ENCODE measurements around the gene RSRC1. TPM values are rescaled to one million over a fixed set of nuclear protein-coding genes. Genes with fewer than 3 reads are reported as not detected.
"Not testable (repeated sequence)": the region's sequence is repeated elsewhere in the genome, so short reads cannot be mapped to it uniquely, and the experiment has no call there.

RSRC1 gene
- total RNA-seq, 1 experiment from 2014 or later: 60.3 TPM

DNA sequence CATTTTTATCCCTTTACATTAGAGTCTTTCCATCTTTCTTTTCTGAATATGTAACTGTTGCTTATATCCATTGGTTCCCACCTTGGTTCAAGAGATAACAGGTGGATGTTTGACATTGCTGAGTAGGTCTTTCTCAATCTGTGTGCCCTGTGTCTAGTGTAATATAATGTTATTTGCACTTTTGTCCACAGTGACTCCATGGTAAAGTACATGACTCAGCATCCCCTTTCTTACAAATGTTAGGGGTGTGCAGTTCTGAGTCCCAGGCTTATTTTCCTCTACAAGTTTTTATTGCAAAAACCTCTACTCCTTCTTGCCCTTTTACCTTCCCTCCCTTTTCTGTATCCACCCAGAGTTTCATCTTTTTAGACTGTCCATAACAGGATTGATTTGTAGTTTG lies 116.5 kb downstream of the RSRC1 start:
- no peaks in the 10 kb centered on the region for H3K27me3 ChIP-seq (ENCODE audit: insufficient read depth, low read depth)
- no peak for TF ChIP-seq CTCF (conservative IDR thresholded peaks at IDR 0.05)
- no peak for TF ChIP-seq EZH2 (IDR thresholded peaks at IDR 0.05; ENCODE audit: low read depth)
- no peaks in the 10 kb centered on the region for H3K9me3 ChIP-seq (ENCODE audit: insufficient read depth, low read depth)
- H3K79me2 ChIP-seq (ENCODE audit: low read depth): no peaks in the 10 kb centered on the region
- H3K4me2 ChIP-seq: no peak overlapping the region
- no peak overlapping the region for H3K27ac ChIP-seq
- no peak overlapping the region for H2AFZ ChIP-seq
- no TSS peak for BruUV-seq (replicated peaks)
- ChIA-PET POLR2A (ENCODE audit: unreplicated experiment) (no interaction called here), CTCF (no interaction called here)
- no peaks in the 10 kb centered on the region for H3K9me2 ChIP-seq (ENCODE audit: insufficient read depth)
- H3K4me1 ChIP-seq (replicated peaks; ENCODE audit: insufficient read depth): no peaks in the 10 kb centered on the region
- no peaks in the 10 kb centered on the region for H4K20me1 ChIP-seq (ENCODE audit: insufficient read depth)
- no peak for DNase-seq
- H3K36me3 ChIP-seq (ENCODE audit: low read depth): no peaks in the 10 kb centered on the region
- intact Hi-C loops (cut with micrococcal nuclease; ENCODE audit: unreplicated experiment): no loop called here
- no peak overlapping the region for H3K4me3 ChIP-seq
- H3F3A ChIP-seq (ENCODE audit: insufficient read depth, low read depth): peaks cover 6% of the 10 kb centered on the region

DNA sequence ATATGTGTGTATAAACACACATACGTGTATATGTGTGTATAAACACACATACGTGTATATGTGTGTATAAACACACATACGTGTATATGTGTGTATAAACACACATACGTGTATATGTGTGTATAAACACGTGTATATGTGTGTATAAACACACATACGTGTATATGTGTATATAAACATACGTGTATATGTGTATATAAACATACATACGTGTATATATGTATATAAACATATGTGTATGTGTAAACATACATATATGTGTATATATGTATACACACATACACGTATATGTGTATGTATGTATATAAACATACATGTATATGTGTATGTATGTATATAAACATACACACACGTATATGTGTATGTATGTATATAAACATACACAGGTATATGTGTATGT lies 119.1 kb downstream of the RSRC1 start:
- H3K27ac ChIP-seq; H3K36me3 ChIP-seq (ENCODE audit: low read depth); H3F3A ChIP-seq (ENCODE audit: insufficient read depth, low read depth); H4K20me1 ChIP-seq (ENCODE audit: insufficient read depth); BruUV-seq (replicated peaks); H3K79me2 ChIP-seq (ENCODE audit: low read depth); DNase-seq; intact Hi-C loops (cut with micrococcal nuclease; ENCODE audit: unreplicated experiment); POLR2A ChIA-PET (ENCODE audit: unreplicated experiment); H3K4me2 ChIP-seq; CTCF ChIA-PET; H3K9me3 ChIP-seq (ENCODE audit: insufficient read depth, low read depth); H3K4me3 ChIP-seq; H3K27me3 ChIP-seq (ENCODE audit: insufficient read depth, low read depth); H3K9me2 ChIP-seq (ENCODE audit: insufficient read depth); H3K4me1 ChIP-seq (replicated peaks; ENCODE audit: insufficient read depth); H2AFZ ChIP-seq: not testable (repeated sequence)

GRCh38 chr3:158233791-158234190 lies 123.9 kb downstream of the RSRC1 start:
- Histone ChIP-seq H2AFZ (no peak overlapping the region), H4K20me1 (ENCODE audit: insufficient read depth) (0 out of 2 replicates have a peak, but pooled peaks cover 5% of the 10 kb centered on the region), H3K27ac (no peak overlapping the region), H3K4me3 (no peak overlapping the region), H3K36me3 (ENCODE audit: low read depth) (no peaks in the 10 kb centered on the region), H3K27me3 (ENCODE audit: insufficient read depth, low read depth) (no peaks in the 10 kb centered on the region), H3K9me2 (ENCODE audit: insufficient read depth) (peaks cover 3% of the 10 kb centered on the region; the same call in 1 of the 2 replicates), H3K4me1 (replicated peaks; ENCODE audit: insufficient read depth) (no peaks in the 10 kb centered on the region), H3K9me3 (ENCODE audit: insufficient read depth, low read depth) (no peaks in the 10 kb centered on the region), H3K4me2 (no peak overlapping the region), H3F3A (ENCODE audit: insufficient read depth, low read depth) (no peaks in the 10 kb centered on the region), H3K79me2 (ENCODE audit: low read depth) (no peaks in the 10 kb centered on the region)
- TF ChIP-seq CTCF (conservative IDR thresholded peaks at IDR 0.05): no peak
- TF ChIP-seq EZH2 (IDR thresholded peaks at IDR 0.05; ENCODE audit: low read depth): no peak
- ChIA-PET POLR2A (ENCODE audit: unreplicated experiment) (interaction anchor here (0.6 kb wide), 1 partner anchor 277 kb away, joined by 3 read pairs; no protein-coding TSS in a partner anchor), CTCF (no interaction called here)
- no peak for DNase-seq
- intact Hi-C loops (cut with micrococcal nuclease; ENCODE audit: unreplicated experiment): no loop called here
- BruUV-seq (replicated peaks): no TSS peak

GRCh38 chr3:158244274-158244673 lies 134.4 kb downstream of the RSRC1 start:
- no TSS peak for BruUV-seq (replicated peaks)
- Histone ChIP-seq H3K9me2 (ENCODE audit: insufficient read depth) (no peaks in the 10 kb centered on the region), H3K4me2 (no peak overlapping the region), H3K79me2 (ENCODE audit: low read depth) (no peaks in the 10 kb centered on the region), H3F3A (ENCODE audit: insufficient read depth, low read depth) (no peaks in the 10 kb centered on the region; the same call in 1 of the 2 replicates), H3K4me3 (no peak overlapping the region), H3K27me3 (ENCODE audit: insufficient read depth, low read depth) (no peaks in the 10 kb centered on the region), H2AFZ (no peak overlapping the region), H3K9me3 (ENCODE audit: insufficient read depth, low read depth) (no peaks in the 10 kb centered on the region; the same call in 1 of the 2 replicates), H3K27ac (no peak overlapping the region), H3K36me3 (ENCODE audit: low read depth) (no peaks in the 10 kb centered on the region), H4K20me1 (ENCODE audit: insufficient read depth) (0 out of 2 replicates have a peak, but pooled peaks cover 3% of the 10 kb centered on the region), H3K4me1 (replicated peaks; ENCODE audit: insufficient read depth) (no peaks in the 10 kb centered on the region)
- TF ChIP-seq EZH2 (IDR thresholded peaks at IDR 0.05; ENCODE audit: low read depth): no peak
- TF ChIP-seq CTCF (conservative IDR thresholded peaks at IDR 0.05): no peak
- DNase-seq: no peak
- CTCF ChIA-PET: interaction anchor here (0.6 kb wide), 1 partner anchor 1792 kb away, joined by 6 read pairs; no protein-coding TSS in a partner anchor
- intact Hi-C loops (cut with micrococcal nuclease; ENCODE audit: unreplicated experiment): no loop called here
- POLR2A ChIA-PET (ENCODE audit: unreplicated experiment): interaction anchor here (0.7 kb wide), 1 partner anchor 134 kb away, joined by 15 read pairs; no protein-coding TSS in a partner anchor

All from PC-9 (cell line).